Mesothelial cell of epicardium (in vitro differentiated cells): ENCODE results near the gene TLCD5. TPM values are rescaled to one million over a fixed set of nuclear protein-coding genes. Genes with fewer than 3 reads are reported as not detected.

ENCODE experiments used
- DNase-seq, 2 experiments: peaks; one replicate each; pipeline ENCODE4 v3.0.0; 2021; ENCODE audit warnings: low spot score in 2 of 2; ENCODE audit not compliant: unreplicated experiment in 2 of 2
- H3K27ac Mint-ChIP-seq: 2 replicates; pipeline ENCODE4 v1.8.0; 2021; ENCODE audit warnings: mixed read lengths
- H3K27me3 Mint-ChIP-seq: 2 replicates; pipeline ENCODE4 v1.8.0; 2021; ENCODE audit warnings: low read depth, mixed read lengths
- H3K36me3 Mint-ChIP-seq: 2 replicates; pipeline ENCODE4 v1.8.0; 2021; ENCODE audit warnings: mixed read lengths
- H3K4me1 Mint-ChIP-seq: 2 replicates; pipeline ENCODE4 v1.8.0; 2021; ENCODE audit warnings: mixed read lengths
- H3K4me3 Mint-ChIP-seq: 2 replicates; pipeline ENCODE4 v1.8.0; 2021; ENCODE audit warnings: mild to moderate bottlenecking, moderate library complexity, mixed read lengths
- H3K9me3 Mint-ChIP-seq: 2 replicates; pipeline ENCODE4 v1.8.0; 2021; ENCODE audit warnings: mixed read lengths
- total RNA-seq: library from RNA; stranded (reverse); gene quantifications from 3 replicates; pipeline ENCODE4 v1.2.1, GENCODE V29; 2021
- TF ChIP-seq, protein P1 (sequence below): fragments of 200-600 bp; sonication (generic); IDR thresholded peaks from one replicate; pipeline ENCODE4 v1.5.0; 2021; ENCODE audit warnings: antibody characterized with exemption; ENCODE audit not compliant: unreplicated experiment

Gene TLCD5
- total RNA-seq, 1 donor from 2014 or later = 15.6 TPM

DNA sequence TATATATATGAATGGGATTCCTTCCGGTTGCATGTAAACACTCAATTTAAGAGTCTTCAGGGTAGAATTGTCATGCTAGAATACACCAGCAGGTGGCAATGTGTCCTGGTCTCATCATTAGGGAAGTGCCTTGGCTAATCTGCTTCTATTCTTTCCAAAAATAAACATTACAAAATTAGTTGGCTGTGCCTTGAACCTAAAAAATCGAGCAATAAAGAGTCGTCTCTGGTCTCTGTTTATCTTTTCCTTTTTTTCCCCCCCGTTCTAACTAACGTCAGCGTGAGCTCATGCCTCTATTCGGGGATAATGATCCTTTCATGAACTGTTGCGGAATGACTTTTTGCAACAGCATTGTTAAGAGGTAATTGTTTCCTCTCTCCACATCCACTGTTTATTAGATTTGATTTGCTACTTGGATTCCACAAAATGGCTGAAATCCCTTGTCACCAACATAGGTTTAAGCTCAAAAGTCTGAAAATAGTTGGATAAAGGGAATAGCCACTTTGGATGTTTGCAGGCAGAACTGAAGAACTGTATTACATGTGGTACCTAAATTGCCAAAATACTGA lies 9.9 kb downstream of the TLCD5 start:
- H3K4me3 Mint-ChIP-seq = peak overlapping the region; percentile 70
- peaks cover 43% of the 10 kb centered on the region for H3K4me1 Mint-ChIP-seq
- DNase-seq = peak in 1 of 2 experiments; percentile 61
- TF ChIP-seq, protein P1, sequence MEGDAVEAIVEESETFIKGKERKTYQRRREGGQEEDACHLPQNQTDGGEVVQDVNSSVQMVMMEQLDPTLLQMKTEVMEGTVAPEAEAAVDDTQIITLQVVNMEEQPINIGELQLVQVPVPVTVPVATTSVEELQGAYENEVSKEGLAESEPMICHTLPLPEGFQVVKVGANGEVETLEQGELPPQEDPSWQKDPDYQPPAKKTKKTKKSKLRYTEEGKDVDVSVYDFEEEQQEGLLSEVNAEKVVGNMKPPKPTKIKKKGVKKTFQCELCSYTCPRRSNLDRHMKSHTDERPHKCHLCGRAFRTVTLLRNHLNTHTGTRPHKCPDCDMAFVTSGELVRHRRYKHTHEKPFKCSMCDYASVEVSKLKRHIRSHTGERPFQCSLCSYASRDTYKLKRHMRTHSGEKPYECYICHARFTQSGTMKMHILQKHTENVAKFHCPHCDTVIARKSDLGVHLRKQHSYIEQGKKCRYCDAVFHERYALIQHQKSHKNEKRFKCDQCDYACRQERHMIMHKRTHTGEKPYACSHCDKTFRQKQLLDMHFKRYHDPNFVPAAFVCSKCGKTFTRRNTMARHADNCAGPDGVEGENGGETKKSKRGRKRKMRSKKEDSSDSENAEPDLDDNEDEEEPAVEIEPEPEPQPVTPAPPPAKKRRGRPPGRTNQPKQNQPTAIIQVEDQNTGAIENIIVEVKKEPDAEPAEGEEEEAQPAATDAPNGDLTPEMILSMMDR = peak; percentile 75
- H3K36me3 Mint-ChIP-seq = peaks cover 4% of the 10 kb centered on the region
- no peaks in the 10 kb centered on the region for H3K27me3 Mint-ChIP-seq
- peak overlapping the region; percentile 88 for H3K27ac Mint-ChIP-seq
- no peaks in the 10 kb centered on the region for H3K9me3 Mint-ChIP-seq

DNA sequence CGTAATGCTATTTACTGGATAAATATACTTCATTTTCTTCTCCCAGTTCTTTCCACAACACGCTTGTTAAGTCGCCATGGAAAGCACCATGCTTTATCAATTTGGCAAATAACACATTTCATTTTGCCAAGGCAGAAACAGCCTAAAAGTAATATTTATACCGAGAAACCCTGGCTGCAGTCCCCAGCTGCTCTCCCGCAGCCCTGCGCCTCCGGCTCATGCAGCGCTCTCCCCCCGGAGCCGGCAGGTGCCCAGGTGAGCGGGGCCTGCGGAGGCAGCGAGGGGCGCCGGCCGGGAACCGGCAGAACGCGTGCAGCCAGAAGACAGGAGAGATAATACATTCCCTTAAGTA lies 10.4 kb downstream of the TLCD5 start:
- H3K4me3 Mint-ChIP-seq = peak overlapping the region; percentile 70
- H3K9me3 Mint-ChIP-seq = no peaks in the 10 kb centered on the region
- no peaks in the 10 kb centered on the region for H3K36me3 Mint-ChIP-seq
- peak overlapping the region; percentile 88 for H3K27ac Mint-ChIP-seq
- H3K27me3 Mint-ChIP-seq = no peaks in the 10 kb centered on the region
- DNase-seq = peak in 1 of 2 experiments; percentile 43
- H3K4me1 Mint-ChIP-seq = peaks cover 49% of the 10 kb centered on the region
- TF ChIP-seq, protein P1 = no peak

DNA sequence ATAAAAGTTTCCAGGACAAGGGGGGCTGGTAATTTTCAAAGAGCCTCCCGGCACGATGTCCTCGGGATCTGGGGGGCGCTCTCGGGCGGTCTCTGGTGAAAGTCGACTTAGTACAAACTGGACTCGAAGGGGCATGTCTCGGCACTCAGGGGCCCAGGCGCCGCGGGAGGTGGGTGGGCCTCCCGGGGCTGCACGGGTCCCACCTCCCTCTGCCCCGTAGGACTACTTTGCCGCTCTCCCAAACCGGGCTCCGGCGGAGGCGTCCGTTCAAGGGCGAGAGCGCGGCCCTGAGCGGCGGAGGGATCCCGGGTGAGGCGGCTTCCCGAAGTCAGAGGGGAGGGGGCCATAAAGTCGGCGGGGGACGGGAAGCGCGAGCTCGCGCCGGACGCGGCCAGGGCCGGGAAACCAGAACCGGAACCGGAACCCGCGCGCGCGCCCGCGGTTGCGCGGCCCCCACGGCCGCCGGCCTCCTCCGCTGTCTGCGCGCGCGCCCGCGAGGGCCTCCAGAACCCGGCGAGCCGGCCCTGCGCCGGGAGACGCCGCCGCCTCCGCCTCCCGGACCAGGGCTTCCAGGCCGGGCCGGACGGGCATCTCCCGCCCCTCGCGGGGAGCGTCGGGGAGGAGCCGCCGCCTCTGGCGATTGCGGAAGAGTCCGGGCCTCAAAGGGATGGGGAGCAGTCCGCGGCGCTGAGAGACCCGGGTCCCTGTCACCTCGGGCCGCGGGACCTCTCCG lies 11.0 kb downstream of the TLCD5 start, which contains the start of gene ARHGEF12:
TSS of gene ARHGEF12 (plus strand) at position 506 of the 733 bp plus-strand sequence. CDS start 831 bp downstream, outside the sequence.
- Mint-ChIP-seq H3K9me3 (no peaks in the 10 kb centered on the region), H3K4me1 (peaks cover 48% of the 10 kb centered on the region), H3K27ac (peak within 1 kb of the TSS; percentile 98), H3K27me3 (no peaks in the 10 kb centered on the region), H3K4me3 (peak within 1 kb of the TSS; percentile 96), H3K36me3 (no peaks in the 10 kb centered on the region)
- DNase-seq = peak; percentile 92 to 93
- TF ChIP-seq, protein P1 = no peak

DNA sequence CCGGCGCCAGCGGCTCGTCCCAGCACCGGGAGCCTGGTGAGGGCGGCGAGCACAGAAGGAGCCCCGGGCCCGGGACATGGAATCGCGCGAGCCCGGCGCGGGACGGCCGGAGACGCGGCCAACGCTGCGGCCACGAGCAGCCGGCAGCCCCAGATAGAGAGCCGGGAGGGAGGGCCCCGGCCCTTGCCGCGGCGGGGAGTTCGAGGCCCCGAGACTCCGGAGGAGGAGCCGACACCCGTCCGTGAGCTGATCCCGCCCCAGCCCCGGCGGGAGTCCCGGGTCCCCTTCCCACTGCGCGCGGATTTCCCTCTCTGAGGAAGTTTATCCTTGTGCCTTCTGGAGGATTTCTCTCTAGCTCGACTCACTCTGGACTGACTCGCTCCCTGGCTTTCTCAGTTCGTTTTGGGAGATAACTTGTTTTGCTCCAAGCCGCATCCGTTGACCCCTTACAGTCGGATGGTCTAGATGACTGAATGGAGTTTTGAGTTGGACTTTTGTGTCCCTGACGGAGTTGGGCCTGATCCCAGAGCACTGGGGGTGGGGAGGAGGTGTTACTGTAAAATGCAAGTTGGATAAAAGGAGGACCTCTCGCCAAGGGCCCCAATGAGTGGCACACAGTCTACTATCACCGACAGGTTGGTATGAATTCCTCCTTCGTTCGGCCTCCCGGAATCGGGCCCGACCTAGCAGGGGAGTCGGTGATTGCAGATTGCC lies 11.7 kb downstream of the TLCD5 start:
- no peaks in the 10 kb centered on the region for H3K9me3 Mint-ChIP-seq
- TF ChIP-seq, protein P1 = no peak
- DNase-seq = peak in 1 of 2 experiments; percentile 45
- H3K36me3 Mint-ChIP-seq = no peaks in the 10 kb centered on the region
- peak overlapping the region; percentile 98 for H3K27ac Mint-ChIP-seq
- no peaks in the 10 kb centered on the region for H3K27me3 Mint-ChIP-seq
- peak overlapping the region; percentile 96 for H3K4me3 Mint-ChIP-seq
- peaks cover 43% of the 10 kb centered on the region for H3K4me1 Mint-ChIP-seq

DNA sequence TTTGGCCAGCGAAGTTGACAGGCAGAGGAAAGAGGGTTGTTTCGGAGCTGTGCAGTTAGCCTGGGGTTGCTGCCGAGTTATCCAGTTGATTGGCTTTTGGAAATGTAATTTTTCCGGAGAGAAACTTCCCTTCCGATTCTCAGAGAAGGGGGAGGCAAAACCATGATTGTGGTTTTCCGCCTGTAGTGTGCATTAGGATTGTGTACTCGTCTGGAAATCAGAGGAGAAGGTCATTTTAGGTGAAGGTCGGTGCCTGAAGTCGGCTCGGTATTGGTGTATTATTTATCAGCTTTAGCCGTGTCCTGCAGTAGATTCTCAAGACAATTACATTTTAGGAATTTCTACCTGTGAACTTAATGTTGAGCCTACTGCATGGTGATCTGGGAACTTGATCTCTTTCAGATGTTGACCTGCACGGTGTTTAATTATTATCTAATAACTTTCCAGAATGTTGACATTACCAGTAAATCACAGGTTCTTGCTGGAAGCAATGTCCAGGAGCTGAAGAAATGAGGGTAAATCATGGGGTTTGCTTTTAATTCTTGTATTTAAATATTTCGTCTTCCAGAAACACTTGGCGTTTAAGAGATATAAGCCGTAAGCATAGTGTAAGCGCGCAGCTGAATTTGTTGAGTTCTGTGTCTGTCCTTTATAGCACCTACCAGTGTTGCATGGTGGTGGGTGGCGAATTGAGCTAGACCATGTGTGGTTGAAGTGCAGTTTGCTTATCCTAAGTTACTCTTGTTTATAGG lies 12.4 kb downstream of the TLCD5 start:
- TF ChIP-seq, protein P1 = no peak
- H3K27ac Mint-ChIP-seq = peak overlapping the region; percentile 98
- H3K4me1 Mint-ChIP-seq = peaks cover 47% of the 10 kb centered on the region
- no peaks in the 10 kb centered on the region for H3K36me3 Mint-ChIP-seq
- no peak for DNase-seq
- no peaks in the 10 kb centered on the region for H3K9me3 Mint-ChIP-seq
- peak overlapping the region; percentile 96 for H3K4me3 Mint-ChIP-seq
- H3K27me3 Mint-ChIP-seq = no peaks in the 10 kb centered on the region
